ENCODE data around the gene JARID2. TPM values are rescaled to one million over a fixed set of nuclear protein-coding genes. Genes with fewer than 3 reads are reported as not detected.

Gene JARID2
- total and polyA plus RNA-seq, 9 of the 15 experiments (the other 6 are each of a cell fraction or from before 2014, with no cell fraction given) = 5.0 to 29.0 (median 15.6) TPM

- TF ChIP-seq POU5F1 (IDR thresholded peaks at IDR 0.05; ENCODE audit: borderline replicate concordance, low read depth, low read length, partially characterized antibody) = no peak
- no peak for TF ChIP-seq ZFP30 (CRISPR knock-in tag; IDR thresholded peaks at IDR 0.05; ENCODE audit: borderline replicate concordance)
- TF ChIP-seq CHD2 (IDR thresholded peaks at IDR 0.05; ENCODE audit: low read depth, low read length) = no peak
- no peak; the same call in 1 of the 2 replicates for TF ChIP-seq EP300 (IDR thresholded peaks at IDR 0.05; ENCODE audit: low read length)
- TF ChIP-seq CXXC5 (CRISPR knock-in tag; IDR thresholded peaks at IDR 0.05) = peak; percentile 87
- no peak for TF ChIP-seq ZNF277 (CRISPR knock-in tag; IDR thresholded peaks at IDR 0.05; ENCODE audit: borderline replicate concordance)
- no peak for TF ChIP-seq ARNT (IDR thresholded peaks at IDR 0.05)
- peak; percentile 66 for TF ChIP-seq HDAC8 (tag; IDR thresholded peaks at IDR 0.05)
- TF ChIP-seq REST (IDR thresholded peaks at IDR 0.05; ENCODE audit: borderline replicate concordance) = peak; percentile 39; the same call in 1 of the 2 replicates
- peak; percentile 83; the same call in 1 of the 2 replicates for TF ChIP-seq REST (CRISPR knock-in tag; IDR thresholded peaks at IDR 0.05; ENCODE audit: low read depth)
- no peak for TF ChIP-seq JUND (IDR thresholded peaks at IDR 0.05; ENCODE audit: borderline replicate concordance, low read depth, low read length)
- TF ChIP-seq JUND (tag; IDR thresholded peaks at IDR 0.05; ENCODE audit: borderline replicate concordance, low read depth, low read length) = no peak; the same call in 2 of the 3 replicates
- TF ChIP-seq E2F1 (CRISPR knock-in tag; IDR thresholded peaks at IDR 0.05) = peak; percentile 21; the same call in 1 of the 2 replicates
- peak; percentile 8 for TF ChIP-seq NFYB (IDR thresholded peaks at IDR 0.05; ENCODE audit: extremely low read depth, insufficient read length)
- TF ChIP-seq HINFP (tag; conservative IDR thresholded peaks at IDR 0.05; ENCODE audit: low read depth) = no peak
These were observed 1.1 kb upstream of the JARID2 start (continued) for GRCh38 chr6:15244620-15245360.

Measured in K562 (cell line).